ENCODE measurements around the gene CASK.

CASK gene

GRCh38 chrX:41917517-41917916 lies 5.8 kb downstream of the CASK start:
- H3K9ac ChIP-seq (ENCODE audit: low read depth in 1 of 2, low read length in 2 of 2), result no peak overlapping the region
- peak overlapping the region in 1 of 2 donors; percentile 9 for H3K27ac ChIP-seq (ENCODE audit: low read depth in 2 of 2, low read length in 2 of 2)
- no peaks in the 10 kb centered on the region for H3K36me3 ChIP-seq (ENCODE audit: control insufficient read depth in 2 of 2, insufficient read depth in 2 of 2, low read length in 2 of 2)
- H3K4me1 ChIP-seq (ENCODE audit: control insufficient read depth in 2 of 2, insufficient read depth in 2 of 2, low read length in 2 of 2), result peaks cover 2 to 3% of the 10 kb centered on the region in 2 donors
- H3K4me3 ChIP-seq (ENCODE audit: low read length in 2 of 2), result peak overlapping the region in 1 of 2 donors; percentile 27
- no peaks in the 10 kb centered on the region for H3K9me3 ChIP-seq (ENCODE audit: control insufficient read depth in 2 of 2, low read length in 2 of 2)
- H3K27me3 ChIP-seq (ENCODE audit: control insufficient read depth in 2 of 2, insufficient read depth in 2 of 2, low read length in 2 of 2), result peaks cover 0 to 2% of the 10 kb centered on the region in 2 donors

- Histone ChIP-seq H3K36me3 (ENCODE audit: control insufficient read depth in 2 of 2, insufficient read depth in 2 of 2, low read length in 2 of 2) (no peaks in the 10 kb centered on the region), H3K9me3 (ENCODE audit: control insufficient read depth in 2 of 2, low read length in 2 of 2) (no peaks in the 10 kb centered on the region), H3K9ac (ENCODE audit: low read depth in 1 of 2, low read length in 2 of 2) (no peak overlapping the region), H3K27ac (ENCODE audit: low read depth in 2 of 2, low read length in 2 of 2) (no peak overlapping the region), H3K27me3 (ENCODE audit: control insufficient read depth in 2 of 2, insufficient read depth in 2 of 2, low read length in 2 of 2) (peaks cover 0 to 2% of the 10 kb centered on the region in 2 donors), H3K4me1 (ENCODE audit: control insufficient read depth in 2 of 2, insufficient read depth in 2 of 2, low read length in 2 of 2) (peaks cover 2 to 3% of the 10 kb centered on the region in 2 donors), H3K4me3 (ENCODE audit: low read length in 2 of 2) (no peak overlapping the region)
These were observed 9.9 kb downstream of the CASK start for GRCh38 chrX:41913476-41913875.

DNA sequence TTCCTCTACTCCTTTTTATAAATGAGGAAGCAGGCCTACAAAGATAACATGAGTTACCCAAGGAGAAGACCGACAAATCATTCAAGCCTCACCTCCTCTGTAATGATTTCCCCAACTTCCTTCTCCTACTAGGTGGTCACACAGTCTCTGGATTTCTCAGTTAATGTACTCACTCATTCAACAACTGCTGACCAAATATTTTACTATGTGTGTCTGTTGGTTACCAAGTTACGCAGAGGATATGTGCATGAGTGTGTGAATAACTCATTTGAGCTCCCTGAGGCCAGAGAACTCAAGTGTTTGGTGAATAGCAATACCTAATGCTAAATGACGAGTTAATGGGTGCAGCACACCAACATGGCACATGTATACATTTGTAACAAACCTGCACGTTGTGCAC lies 10.4 kb downstream of the CASK start:
- Histone ChIP-seq H3K27me3 (ENCODE audit: control insufficient read depth in 2 of 2, insufficient read depth in 2 of 2, low read length in 2 of 2) (peaks cover 0 to 2% of the 10 kb centered on the region in 2 donors), H3K9me3 (ENCODE audit: control insufficient read depth in 2 of 2, low read length in 2 of 2) (no peaks in the 10 kb centered on the region), H3K36me3 (ENCODE audit: control insufficient read depth in 2 of 2, insufficient read depth in 2 of 2, low read length in 2 of 2) (no peaks in the 10 kb centered on the region), H3K4me3 (ENCODE audit: low read length in 2 of 2) (no peak overlapping the region), H3K4me1 (ENCODE audit: control insufficient read depth in 2 of 2, insufficient read depth in 2 of 2, low read length in 2 of 2) (peaks cover 2 to 3% of the 10 kb centered on the region in 2 donors), H3K9ac (ENCODE audit: low read depth in 1 of 2, low read length in 2 of 2) (no peak overlapping the region), H3K27ac (ENCODE audit: low read depth in 2 of 2, low read length in 2 of 2) (no peak overlapping the region)

- Histone ChIP-seq H3K4me1 (ENCODE audit: control insufficient read depth in 2 of 2, insufficient read depth in 2 of 2, low read length in 2 of 2) (no peaks in the 10 kb centered on the region), H3K9ac (ENCODE audit: low read depth in 1 of 2, low read length in 2 of 2) (no peak overlapping the region), H3K27ac (ENCODE audit: low read depth in 2 of 2, low read length in 2 of 2) (no peak overlapping the region), H3K4me3 (ENCODE audit: low read length in 2 of 2) (no peak overlapping the region), H3K27me3 (ENCODE audit: control insufficient read depth in 2 of 2, insufficient read depth in 2 of 2, low read length in 2 of 2) (peaks cover 0 to 2% of the 10 kb centered on the region in 2 donors), H3K9me3 (ENCODE audit: control insufficient read depth in 2 of 2, low read length in 2 of 2) (no peaks in the 10 kb centered on the region), H3K36me3 (ENCODE audit: control insufficient read depth in 2 of 2, insufficient read depth in 2 of 2, low read length in 2 of 2) (no peaks in the 10 kb centered on the region)
These were observed 14.3 kb downstream of the CASK start for GRCh38 chrX:41909068-41909467.

DNA sequence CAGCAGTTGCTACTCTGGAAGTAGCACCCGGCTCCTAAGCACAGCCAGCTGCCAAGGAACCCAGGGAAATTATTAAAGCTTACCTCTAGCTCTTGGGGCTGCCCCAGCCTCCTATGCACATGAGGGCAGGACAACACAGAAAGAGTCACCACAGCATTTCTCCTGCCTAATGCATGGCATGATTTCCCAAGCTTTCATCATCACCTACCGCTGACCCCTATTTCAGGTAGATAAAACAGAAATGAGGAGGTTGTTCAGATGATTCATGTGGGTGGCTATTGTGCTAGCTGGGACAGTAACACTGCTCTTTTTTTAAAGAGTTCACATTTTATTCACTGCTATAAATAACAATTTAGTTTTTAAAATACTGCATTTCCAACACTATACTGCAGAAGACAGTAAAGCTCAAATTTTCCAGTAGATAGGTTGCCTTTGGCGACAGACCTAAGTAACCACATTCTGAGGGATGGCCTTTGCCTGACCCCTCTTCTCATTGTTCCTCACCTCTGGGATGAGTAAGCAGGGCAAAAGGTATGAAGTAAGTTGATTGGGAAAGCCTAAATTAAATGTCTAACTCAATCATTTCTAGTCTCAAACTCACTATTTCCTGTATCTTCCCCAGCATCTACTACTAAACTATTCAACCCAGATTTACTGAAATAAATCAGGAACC lies 16.7 kb downstream of the CASK start:
- Histone ChIP-seq H3K27me3 (ENCODE audit: control insufficient read depth in 2 of 2, insufficient read depth in 2 of 2, low read length in 2 of 2) (no peaks in the 10 kb centered on the region), H3K36me3 (ENCODE audit: control insufficient read depth in 2 of 2, insufficient read depth in 2 of 2, low read length in 2 of 2) (no peaks in the 10 kb centered on the region), H3K9me3 (ENCODE audit: control insufficient read depth in 2 of 2, low read length in 2 of 2) (no peaks in the 10 kb centered on the region), H3K4me1 (ENCODE audit: control insufficient read depth in 2 of 2, insufficient read depth in 2 of 2, low read length in 2 of 2) (no peaks in the 10 kb centered on the region), H3K4me3 (ENCODE audit: low read length in 2 of 2) (no peak overlapping the region), H3K27ac (ENCODE audit: low read depth in 2 of 2, low read length in 2 of 2) (no peak overlapping the region), H3K9ac (ENCODE audit: low read depth in 1 of 2, low read length in 2 of 2) (no peak overlapping the region)

- Histone ChIP-seq H3K9me3 (ENCODE audit: control insufficient read depth in 2 of 2, low read length in 2 of 2) (peaks cover 0 to 3% of the 10 kb centered on the region in 2 donors), H3K9ac (ENCODE audit: low read depth in 1 of 2, low read length in 2 of 2) (no peak overlapping the region), H3K27me3 (ENCODE audit: control insufficient read depth in 2 of 2, insufficient read depth in 2 of 2, low read length in 2 of 2) (no peaks in the 10 kb centered on the region), H3K27ac (ENCODE audit: low read depth in 2 of 2, low read length in 2 of 2) (no peak overlapping the region), H3K36me3 (ENCODE audit: control insufficient read depth in 2 of 2, insufficient read depth in 2 of 2, low read length in 2 of 2) (no peaks in the 10 kb centered on the region), H3K4me3 (ENCODE audit: low read length in 2 of 2) (no peak overlapping the region), H3K4me1 (ENCODE audit: control insufficient read depth in 2 of 2, insufficient read depth in 2 of 2, low read length in 2 of 2) (no peaks in the 10 kb centered on the region)
These were observed 19.8 kb downstream of the CASK start for GRCh38 chrX:41903544-41903943.

DNA sequence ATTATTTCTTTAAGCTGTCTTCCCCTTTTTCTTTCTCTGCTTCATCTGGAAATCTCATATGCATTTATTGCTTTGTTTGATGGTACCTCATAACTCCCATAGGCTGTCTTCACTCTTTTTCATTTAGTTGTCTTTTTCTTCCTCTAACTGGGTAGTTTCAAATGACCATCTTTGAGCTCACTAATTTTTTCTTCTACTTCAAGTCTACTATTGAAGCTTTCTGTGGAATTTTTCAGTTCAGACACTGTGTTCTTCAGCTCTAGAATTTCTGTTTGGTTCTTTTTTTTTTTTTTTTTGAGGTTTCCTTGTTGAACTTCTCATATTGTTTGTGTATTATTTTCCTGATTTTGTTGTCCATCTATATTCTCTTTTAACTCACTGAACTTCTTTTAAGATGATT lies 23.0 kb downstream of the CASK start:
- no peak overlapping the region for H3K9ac ChIP-seq (ENCODE audit: low read depth in 1 of 2, low read length in 2 of 2)
- no peaks in the 10 kb centered on the region for H3K4me1 ChIP-seq (ENCODE audit: control insufficient read depth in 2 of 2, insufficient read depth in 2 of 2, low read length in 2 of 2)
- H3K4me3 ChIP-seq (ENCODE audit: low read length in 2 of 2), result no peak overlapping the region
- no peak overlapping the region for H3K27ac ChIP-seq (ENCODE audit: low read depth in 2 of 2, low read length in 2 of 2)
- H3K27me3 ChIP-seq (ENCODE audit: control insufficient read depth in 2 of 2, insufficient read depth in 2 of 2, low read length in 2 of 2), result no peaks in the 10 kb centered on the region
- no peaks in the 10 kb centered on the region for H3K36me3 ChIP-seq (ENCODE audit: control insufficient read depth in 2 of 2, insufficient read depth in 2 of 2, low read length in 2 of 2)
- peaks cover 0 to 3% of the 10 kb centered on the region in 2 donors for H3K9me3 ChIP-seq (ENCODE audit: control insufficient read depth in 2 of 2, low read length in 2 of 2)

GRCh38 chrX:41895826-41896225 lies 27.5 kb downstream of the CASK start:
- H3K4me3 ChIP-seq (ENCODE audit: low read length in 2 of 2), result no peak overlapping the region
- no peaks in the 10 kb centered on the region for H3K4me1 ChIP-seq (ENCODE audit: control insufficient read depth in 2 of 2, insufficient read depth in 2 of 2, low read length in 2 of 2)
- peaks cover 0 to under 1% of the 10 kb centered on the region in 2 donors for H3K9me3 ChIP-seq (ENCODE audit: control insufficient read depth in 2 of 2, low read length in 2 of 2)
- no peak overlapping the region for H3K27ac ChIP-seq (ENCODE audit: low read depth in 2 of 2, low read length in 2 of 2)
- peaks cover 0 to 3% of the 10 kb centered on the region in 2 donors for H3K36me3 ChIP-seq (ENCODE audit: control insufficient read depth in 2 of 2, insufficient read depth in 2 of 2, low read length in 2 of 2)
- H3K9ac ChIP-seq (ENCODE audit: low read depth in 1 of 2, low read length in 2 of 2), result no peak overlapping the region
- H3K27me3 ChIP-seq (ENCODE audit: control insufficient read depth in 2 of 2, insufficient read depth in 2 of 2, low read length in 2 of 2), result no peaks in the 10 kb centered on the region

DNA sequence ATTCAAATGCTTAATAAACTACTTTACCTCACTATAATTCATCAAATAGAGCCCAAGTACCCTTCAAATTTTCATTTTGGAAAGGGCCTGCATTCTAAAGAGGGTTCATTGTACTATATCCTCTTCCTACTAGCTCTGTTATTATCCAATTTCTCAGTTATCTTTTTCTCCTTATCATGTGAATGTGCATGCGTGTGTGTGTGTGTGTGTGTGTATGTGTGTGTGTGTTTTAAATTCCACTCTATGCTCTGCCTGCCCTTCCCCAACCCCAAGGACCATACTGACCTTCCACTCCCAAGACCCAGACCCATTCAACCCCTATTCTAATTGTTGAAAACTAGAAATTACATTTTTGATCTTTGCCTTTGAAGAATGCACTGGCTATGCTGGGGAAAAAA lies 33.3 kb downstream of the CASK start:
- H3K4me1 ChIP-seq (ENCODE audit: control insufficient read depth in 2 of 2, insufficient read depth in 2 of 2, low read length in 2 of 2), result no peaks in the 10 kb centered on the region
- no peaks in the 10 kb centered on the region for H3K9me3 ChIP-seq (ENCODE audit: control insufficient read depth in 2 of 2, low read length in 2 of 2)
- H3K27ac ChIP-seq (ENCODE audit: low read depth in 2 of 2, low read length in 2 of 2), result no peak overlapping the region

GRCh38 chrX:41889317-41890025 lies 33.9 kb downstream of the CASK start:
- Histone ChIP-seq H3K9ac (ENCODE audit: low read depth in 1 of 2, low read length in 2 of 2) (no peak overlapping the region), H3K36me3 (ENCODE audit: control insufficient read depth in 2 of 2, insufficient read depth in 2 of 2, low read length in 2 of 2) (peaks cover 0 to 3% of the 10 kb centered on the region in 2 donors), H3K27me3 (ENCODE audit: control insufficient read depth in 2 of 2, insufficient read depth in 2 of 2, low read length in 2 of 2) (no peaks in the 10 kb centered on the region), H3K4me3 (ENCODE audit: low read length in 2 of 2) (no peak overlapping the region), H3K9me3 (ENCODE audit: control insufficient read depth in 2 of 2, low read length in 2 of 2) (no peaks in the 10 kb centered on the region), H3K4me1 (ENCODE audit: control insufficient read depth in 2 of 2, insufficient read depth in 2 of 2, low read length in 2 of 2) (no peaks in the 10 kb centered on the region), H3K27ac (ENCODE audit: low read depth in 2 of 2, low read length in 2 of 2) (no peak overlapping the region)

More for the DNA sequence above, 33.3 kb downstream of the CASK start:
- Histone ChIP-seq H3K36me3 (ENCODE audit: control insufficient read depth in 2 of 2, insufficient read depth in 2 of 2, low read length in 2 of 2) (peaks cover 0 to 3% of the 10 kb centered on the region in 2 donors), H3K9ac (ENCODE audit: low read depth in 1 of 2, low read length in 2 of 2) (no peak overlapping the region), H3K27me3 (ENCODE audit: control insufficient read depth in 2 of 2, insufficient read depth in 2 of 2, low read length in 2 of 2) (no peaks in the 10 kb centered on the region), H3K4me3 (ENCODE audit: low read length in 2 of 2) (no peak overlapping the region)
